DOHH2 (cell line): ENCODE data around the gene ZMYM2.

ENCODE experiments used
- H3F3A ChIP-seq: fragments of 200-600 bp; sonication (generic), shearing (Covaris generic); 2 replicates; pipeline ENCODE4 v1.6.0; 2016; ENCODE audit warnings: antibody characterized with exemption, mild to moderate bottlenecking; ENCODE audit not compliant: control insufficient read depth, insufficient read depth
- H3K27ac ChIP-seq: fragments of 200-600 bp; sonication (generic); 2 replicates; pipeline ENCODE4 v1.5.1; 2014; ENCODE audit warnings: low read depth, mild to moderate bottlenecking, low read length, moderate library complexity
- H3K27me3 ChIP-seq: fragments of 200-600 bp; sonication (generic); 2 replicates; pipeline ENCODE4 v1.6.1; 2014; ENCODE audit warnings: mild to moderate bottlenecking, low read length, mixed read lengths; ENCODE audit not compliant: control insufficient read depth
- H3K36me3 ChIP-seq: fragments of 200-600 bp; sonication (generic); 2 replicates; pipeline ENCODE4 v1.6.1; 2014; ENCODE audit warnings: mild to moderate bottlenecking, low read length, moderate library complexity, mixed read lengths; ENCODE audit not compliant: control insufficient read depth
- H3K4me1 ChIP-seq: fragments of 200-600 bp; sonication (generic); 2 replicates; pipeline ENCODE4 v1.6.1; 2014; ENCODE audit warnings: mild to moderate bottlenecking, low read length, mixed read lengths; ENCODE audit not compliant: control insufficient read depth
- H3K4me2 ChIP-seq: fragments of 200-600 bp; sonication (generic); 2 replicates; pipeline ENCODE4 v1.6.0; 2014; ENCODE audit warnings: mild to moderate bottlenecking, low read length, moderate library complexity
- H3K4me3 ChIP-seq: fragments of 200-600 bp; sonication (generic); 2 replicates; pipeline ENCODE4 v1.5.1; 2014; ENCODE audit warnings: mild to moderate bottlenecking, low read length, mixed read lengths
- H3K79me2 ChIP-seq: fragments of 200-600 bp; sonication (generic); 2 replicates; pipeline ENCODE4 v1.6.1; 2014; ENCODE audit warnings: mild to moderate bottlenecking, low read length, mixed read lengths; ENCODE audit not compliant: control insufficient read depth
- H3K9me2 ChIP-seq: fragments of 200-600 bp; sonication (generic); replicated peaks from 2 replicates; pipeline ENCODE4 v1.6.1; 2014; ENCODE audit warnings: mild to moderate bottlenecking, low read length, mixed read lengths; ENCODE audit not compliant: control insufficient read depth
- H3K9me3 ChIP-seq: fragments of 200-600 bp; sonication (generic); 2 replicates; pipeline ENCODE4 v1.6.1; 2014; ENCODE audit warnings: antibody characterized with exemption, low read length, mixed read lengths; ENCODE audit not compliant: control insufficient read depth, insufficient read depth
- H4K20me1 ChIP-seq: fragments of 200-600 bp; sonication (generic); 2 replicates; pipeline ENCODE4 v1.6.0; 2014; ENCODE audit warnings: low read depth, mild to moderate bottlenecking, antibody characterized with exemption, low read length, moderate library complexity; ENCODE audit not compliant: control insufficient read depth, insufficient read depth
- EZH2phosphoT487 ChIP-seq: fragments of 200-600 bp; sonication (generic); IDR thresholded peaks from 2 replicates; pipeline ENCODE4 v1.6.1; 2017; ENCODE audit warnings: borderline replicate concordance, mild to moderate bottlenecking, antibody characterized with exemption, low read length, moderate library complexity, mixed read lengths
- TF ChIP-seq, protein P1 (sequence below): fragments of 200-600 bp; sonication (generic); IDR thresholded peaks from one replicate; pipeline ENCODE4 v1.5.1; 2014; ENCODE audit warnings: antibody characterized with exemption, mild to moderate bottlenecking, low read depth, low read length; ENCODE audit not compliant: poor library complexity, severe bottlenecking

Gene ZMYM2

DNA sequence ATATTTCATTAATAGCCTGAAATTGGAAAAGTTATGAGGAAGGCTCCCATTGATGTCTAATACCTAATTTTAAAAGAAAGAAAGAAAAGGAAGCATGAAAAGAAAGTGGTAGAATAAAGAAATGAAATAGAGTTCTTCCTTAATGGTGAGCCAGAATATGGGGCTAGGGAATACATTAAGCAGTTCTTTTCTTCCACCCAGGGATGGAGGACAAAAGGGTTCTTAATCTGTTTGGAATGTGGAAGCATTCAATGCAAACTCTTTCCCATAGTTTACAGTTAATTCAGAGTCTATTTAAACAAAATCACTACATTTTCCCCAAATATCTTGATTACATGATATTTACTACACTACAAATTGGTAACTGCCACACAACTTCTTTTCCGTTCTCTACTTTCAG lies 18.4 kb upstream of the ZMYM2 start:
- TF ChIP-seq, protein P1, sequence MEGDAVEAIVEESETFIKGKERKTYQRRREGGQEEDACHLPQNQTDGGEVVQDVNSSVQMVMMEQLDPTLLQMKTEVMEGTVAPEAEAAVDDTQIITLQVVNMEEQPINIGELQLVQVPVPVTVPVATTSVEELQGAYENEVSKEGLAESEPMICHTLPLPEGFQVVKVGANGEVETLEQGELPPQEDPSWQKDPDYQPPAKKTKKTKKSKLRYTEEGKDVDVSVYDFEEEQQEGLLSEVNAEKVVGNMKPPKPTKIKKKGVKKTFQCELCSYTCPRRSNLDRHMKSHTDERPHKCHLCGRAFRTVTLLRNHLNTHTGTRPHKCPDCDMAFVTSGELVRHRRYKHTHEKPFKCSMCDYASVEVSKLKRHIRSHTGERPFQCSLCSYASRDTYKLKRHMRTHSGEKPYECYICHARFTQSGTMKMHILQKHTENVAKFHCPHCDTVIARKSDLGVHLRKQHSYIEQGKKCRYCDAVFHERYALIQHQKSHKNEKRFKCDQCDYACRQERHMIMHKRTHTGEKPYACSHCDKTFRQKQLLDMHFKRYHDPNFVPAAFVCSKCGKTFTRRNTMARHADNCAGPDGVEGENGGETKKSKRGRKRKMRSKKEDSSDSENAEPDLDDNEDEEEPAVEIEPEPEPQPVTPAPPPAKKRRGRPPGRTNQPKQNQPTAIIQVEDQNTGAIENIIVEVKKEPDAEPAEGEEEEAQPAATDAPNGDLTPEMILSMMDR: no peak
- no peak for TF ChIP-seq EZH2phosphoT487
- H3K9me3 ChIP-seq: no peaks in the 10 kb centered on the region

DNA sequence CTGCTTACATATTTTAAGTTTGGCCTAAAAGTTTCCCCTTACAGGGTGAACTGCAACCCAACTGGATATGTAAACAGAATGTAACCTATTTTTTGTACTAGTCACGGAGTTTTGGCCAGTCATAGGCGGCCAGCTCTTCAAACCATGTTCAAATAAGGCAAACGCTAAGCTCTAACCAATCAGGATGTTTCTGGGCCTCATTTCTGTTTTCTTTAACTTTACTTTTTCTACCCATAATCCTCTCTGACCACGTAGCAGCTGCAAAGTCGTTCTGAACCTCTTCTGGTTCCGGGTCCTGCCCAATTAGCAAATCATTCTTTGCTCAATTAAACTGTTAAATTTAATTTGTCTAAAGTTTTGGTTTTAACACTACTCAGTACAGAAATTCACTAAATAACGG lies 8.2 kb upstream of the ZMYM2 start:
- Histone ChIP-seq H3K4me1 (no peaks in the 10 kb centered on the region), H4K20me1 (no peaks in the 10 kb centered on the region), H3K27me3 (peaks cover 7% of the 10 kb centered on the region; the same call in 1 of the 2 replicates), H3F3A (no peaks in the 10 kb centered on the region), H3K79me2 (no peaks in the 10 kb centered on the region), H3K4me2 (no peak overlapping the region), H3K4me3 (no peak overlapping the region), H3K36me3 (no peaks in the 10 kb centered on the region), H3K9me3 (no peaks in the 10 kb centered on the region), H3K27ac (no peak overlapping the region), H3K9me2 (no peaks in the 10 kb centered on the region)
- TF ChIP-seq, protein P1: no peak
- no peak for TF ChIP-seq EZH2phosphoT487

More for the DNA sequence above, 18.4 kb upstream of the ZMYM2 start:
- Histone ChIP-seq H3K36me3 (no peaks in the 10 kb centered on the region), H3F3A (no peaks in the 10 kb centered on the region), H3K27me3 (peaks cover 5% of the 10 kb centered on the region), H3K9me2 (no peaks in the 10 kb centered on the region), H3K4me2 (no peak overlapping the region), H3K79me2 (no peaks in the 10 kb centered on the region), H4K20me1 (no peaks in the 10 kb centered on the region), H3K27ac (no peak overlapping the region), H3K4me3 (no peak overlapping the region), H3K4me1 (no peaks in the 10 kb centered on the region)

GRCh38 chr13:19952850-19953249 lies 5.7 kb upstream of the ZMYM2 start:
- no peak overlapping the region for H3K4me2 ChIP-seq
- no peak overlapping the region for H3K4me3 ChIP-seq
- no peak overlapping the region for H3K27ac ChIP-seq
- H3K9me3 ChIP-seq: no peaks in the 10 kb centered on the region
- H3K27me3 ChIP-seq: peaks cover 10% of the 10 kb centered on the region
- no peaks in the 10 kb centered on the region for H3K9me2 ChIP-seq
- peaks cover 8% of the 10 kb centered on the region; the same call in 1 of the 2 replicates for H3F3A ChIP-seq
- TF ChIP-seq, protein P1: no peak
- no peak for TF ChIP-seq EZH2phosphoT487
- no peaks in the 10 kb centered on the region for H3K79me2 ChIP-seq
- H4K20me1 ChIP-seq: no peaks in the 10 kb centered on the region
- H3K4me1 ChIP-seq: peaks cover 11% of the 10 kb centered on the region
- H3K36me3 ChIP-seq: no peaks in the 10 kb centered on the region
